HepG2 (cell line): ENCODE measurements around the gene HPCAL1. TPM values are rescaled to one million over a fixed set of nuclear protein-coding genes. Genes with fewer than 3 reads are reported as not detected.

Source experiments
- ARNTL ChIP-seq: sonication (generic); formaldehyde crosslinking; IDR thresholded peaks from 2 replicates; pipeline ENCODE4 v1.4.0; 2020; ENCODE audit warnings: mild to moderate bottlenecking, missing genetic modification reagents
- ASH2L ChIP-seq: fragments of 300-600, 200-600 bp; sonication (generic); IDR thresholded peaks from 2 replicates; pipeline ENCODE4 v1.7.0; 2017; ENCODE audit warnings: low read depth, mild to moderate bottlenecking, moderate library complexity, mixed read lengths, low read length; ENCODE audit not compliant: insufficient read length
- ATAD3A ChIP-seq: sonication (generic); formaldehyde crosslinking; IDR thresholded peaks from 2 replicates; pipeline ENCODE4 v1.4.0; 2020; ENCODE audit warnings: missing genetic modification reagents
- EEA1 ChIP-seq: sonication (generic); formaldehyde crosslinking; IDR thresholded peaks from 2 replicates; pipeline ENCODE4 v1.5.1; 2020; ENCODE audit warnings: mild to moderate bottlenecking, missing genetic modification reagents, borderline replicate concordance
- EED ChIP-seq: sonication (generic); formaldehyde crosslinking; IDR thresholded peaks from 2 replicates; pipeline ENCODE4 v1.5.0; 2020; ENCODE audit warnings: mild to moderate bottlenecking, missing genetic modification reagents
- ERF ChIP-seq: IDR thresholded peaks from 2 replicates; pipeline ENCODE4 v1.6.1; 2018; ENCODE audit warnings: missing biosample characterization, missing genetic modification reagents
- ETV5 ChIP-seq: IDR thresholded peaks from 2 replicates; pipeline ENCODE4 v1.6.1; 2018; ENCODE audit warnings: missing biosample characterization, missing genetic modification reagents, inconsistent platforms, borderline replicate concordance
- FIP1L1 ChIP-seq: fragments of 200-400 bp; formaldehyde crosslinking; IDR thresholded peaks from 2 replicates; pipeline ENCODE4 v1.6.1; 2018; ENCODE audit warnings: low read depth, mild to moderate bottlenecking, low read length, moderate library complexity, borderline replicate concordance; ENCODE audit not compliant: insufficient read depth
- GABPA ChIP-seq, 2 experiments: IDR thresholded peaks; 2 replicates each; pipeline ENCODE4 v1.6.1; 2011 to 2016; ENCODE audit warnings: low read depth in 2 of 2, low read length in 1 of 2, missing biosample characterization in 1 of 2, missing genetic modification characterization in 1 of 2
- MAF1 ChIP-seq: sonication (generic); formaldehyde crosslinking; IDR thresholded peaks from 2 replicates; pipeline ENCODE4 v1.5.0; 2020; ENCODE audit warnings: missing genetic modification reagents, borderline replicate concordance
- NAIF1 ChIP-seq: sonication (generic); formaldehyde crosslinking; IDR thresholded peaks from 2 replicates; pipeline ENCODE4 v1.5.0; 2020; ENCODE audit warnings: mild to moderate bottlenecking, missing genetic modification reagents, borderline replicate concordance
- NR2F1 ChIP-seq, 2 experiments: fragments of 450-650 bp in 1 of 2; formaldehyde crosslinking in 1 of 2; IDR thresholded peaks; 2 replicates each; pipeline versions ENCODE4 v1.5.0 to v1.6.1; 2016 to 2020; ENCODE audit warnings: mild to moderate bottlenecking in 1 of 2, missing compliant biosample characterization in 1 of 2, missing genetic modification reagents in 1 of 2, moderate library complexity in 1 of 2
- PHF21A ChIP-seq: sonication (generic); formaldehyde crosslinking; IDR thresholded peaks from 2 replicates; pipeline ENCODE4 v1.5.0; 2020; ENCODE audit warnings: mild to moderate bottlenecking, missing genetic modification reagents
- RFX3 ChIP-seq: IDR thresholded peaks from 2 replicates; pipeline ENCODE4 v1.6.1; 2016; ENCODE audit warnings: missing biosample characterization, missing genetic modification reagents
- RFXAP ChIP-seq: sonication (generic); formaldehyde crosslinking; IDR thresholded peaks from 2 replicates; pipeline ENCODE4 v1.4.0; 2020; ENCODE audit warnings: missing genetic modification reagents, borderline replicate concordance
- SIN3A ChIP-seq: IDR thresholded peaks from 2 replicates; pipeline ENCODE4 v1.6.1; 2011; ENCODE audit warnings: low read depth, mild to moderate bottlenecking, control low read depth, low read length, borderline replicate concordance
- SIX4 ChIP-seq: sonication (generic); formaldehyde crosslinking; IDR thresholded peaks from 2 replicates; pipeline ENCODE4 v1.4.0; 2020; ENCODE audit warnings: missing genetic modification reagents
- ZEB1 ChIP-seq: IDR thresholded peaks from 2 replicates; pipeline ENCODE4 v1.6.1; 2012; ENCODE audit warnings: mild to moderate bottlenecking, low read depth, inconsistent platforms; ENCODE audit not compliant: insufficient replicate concordance
- ZNF138 ChIP-seq: sonication (generic); formaldehyde crosslinking; IDR thresholded peaks from 2 replicates; pipeline ENCODE4 v1.5.0; 2020; ENCODE audit warnings: mild to moderate bottlenecking, low read depth, missing genetic modification reagents
- ZNF430 ChIP-seq: sonication (generic); formaldehyde crosslinking; IDR thresholded peaks from 2 replicates; pipeline ENCODE4 v1.9.0; 2021; ENCODE audit warnings: mild to moderate bottlenecking, missing genetic modification reagents
- ZNF550 ChIP-seq: sonication (generic); formaldehyde crosslinking; IDR thresholded peaks from 2 replicates; pipeline ENCODE4 v1.4.0; 2020; ENCODE audit warnings: mild to moderate bottlenecking, missing genetic modification reagents, borderline replicate concordance
- ZNF605 ChIP-seq: sonication (generic); formaldehyde crosslinking; IDR thresholded peaks from 2 replicates; pipeline ENCODE4 v1.8.0; 2022; ENCODE audit warnings: mild to moderate bottlenecking, missing genetic modification reagents
- ZNF737 ChIP-seq: sonication (generic); formaldehyde crosslinking; IDR thresholded peaks from 2 replicates; pipeline ENCODE4 v1.5.0; 2020; ENCODE audit warnings: missing genetic modification reagents, mild to moderate bottlenecking, borderline replicate concordance
- ZSCAN22 ChIP-seq: sonication (generic); formaldehyde crosslinking; IDR thresholded peaks from 2 replicates; pipeline ENCODE4 v1.4.0; 2020; ENCODE audit warnings: mild to moderate bottlenecking, missing genetic modification reagents
- ZSCAN9 ChIP-seq: IDR thresholded peaks from 2 replicates; pipeline ENCODE4 v1.6.1; 2016; ENCODE audit warnings: borderline replicate concordance
- polyA plus RNA-seq, 8 experiments: library from polyadenylated mRNA; depleted of rRNA in 3 of 8; stranded (reverse) in 7 of 8; unstranded in 1 of 8; fragments of >200 nt; fragmentation: Illumina TruSeq in 4 of 8; extraction: Trizol in 4 of 8; gene quantifications; 2 replicates each; pipeline versions ENCODE4 v1.2.1 to v1.2.3, GENCODE V29; 2011 to 2016; ENCODE audit warnings: low read depth in 4 of 8, missing spikeins in 1 of 8, mixed read lengths in 1 of 8; ENCODE audit not compliant: insufficient read depth in 1 of 8
- total RNA-seq, 5 experiments: library from RNA; depleted of rRNA; stranded (reverse); fragments of >200 nt; fragmentation: Illumina TruSeq; extraction: Trizol; gene quantifications; 2 replicates each; pipeline ENCODE4 v1.2.3, GENCODE V29; 2016; ENCODE audit warnings: low read depth in 1 of 5
- TF ChIP-seq, protein P1 (sequence below): sonication (generic); formaldehyde crosslinking; IDR thresholded peaks from 2 replicates; pipeline ENCODE4 v1.8.1; 2023; ENCODE audit warnings: mild to moderate bottlenecking, missing genetic modification reagents, borderline replicate concordance
- TF ChIP-seq, protein P2 (sequence below): sonication (generic); formaldehyde crosslinking; IDR thresholded peaks from 2 replicates; pipeline ENCODE4 v1.5.0; 2020; ENCODE audit warnings: mild to moderate bottlenecking, missing genetic modification reagents
- TF ChIP-seq, protein P3 (sequence below): sonication (generic); formaldehyde crosslinking; IDR thresholded peaks from 2 replicates; pipeline ENCODE4 v1.4.0; 2020; ENCODE audit warnings: missing genetic modification reagents, mild to moderate bottlenecking, borderline replicate concordance

The HPCAL1 gene
- total and polyA plus RNA-seq, 2 of the 13 experiments (the other 11 are each of a cell fraction or from before 2014, with no cell fraction given) = 29.5 to 29.9 TPM

DNA sequence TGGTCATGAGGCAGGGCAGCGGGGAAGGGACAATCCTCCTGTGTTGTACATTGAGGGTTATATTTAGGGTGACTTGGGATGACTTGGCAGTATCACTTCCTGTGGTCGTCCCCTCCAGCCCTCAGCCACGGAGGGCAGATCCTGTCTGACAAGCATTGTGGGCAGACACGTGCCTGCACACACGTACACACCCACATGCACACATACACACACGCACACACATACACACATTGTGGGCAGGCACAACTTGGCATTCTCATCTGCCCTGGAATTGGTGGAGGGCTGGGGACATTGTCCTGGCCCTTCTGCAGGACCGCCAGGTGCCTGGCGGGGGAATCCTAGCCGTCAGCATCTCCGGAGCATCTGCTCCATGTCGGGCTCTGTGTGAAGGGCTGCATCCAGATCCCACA lies 97.9 kb downstream of the HPCAL1 start (continued):
- no peak for TF ChIP-seq GABPA (IDR thresholded peaks at IDR 0.05; ENCODE audit: low read depth, low read length)
- no peak for TF ChIP-seq GABPA (CRISPR knock-in tag; IDR thresholded peaks at IDR 0.05; ENCODE audit: low read depth)
- no peak for TF ChIP-seq ZSCAN22 (CRISPR knock-in tag)
- no peak for TF ChIP-seq EEA1 (CRISPR knock-in tag)
- TF ChIP-seq, protein P1, sequence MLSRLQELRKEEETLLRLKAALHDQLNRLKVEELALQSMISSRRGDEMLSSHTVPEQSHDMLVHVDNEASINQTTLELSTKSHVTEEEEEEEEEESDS (CRISPR knock-in tag) = no peak
- TF ChIP-seq ETV5 (CRISPR knock-in tag) = no peak
- TF ChIP-seq MAF1 = no peak
- TF ChIP-seq ZNF737 (CRISPR knock-in tag) = 0 out of 2 replicates have a peak, but pooled peaks have one; percentile 55
- no peak for TF ChIP-seq ZEB1
- no peak for TF ChIP-seq ZNF605
- TF ChIP-seq SIN3A = no peak
- no peak for TF ChIP-seq RFX3 (CRISPR knock-in tag)
- no peak for TF ChIP-seq ERF
- no peak for TF ChIP-seq NR2F1 (CRISPR knock-in tag; IDR thresholded peaks at IDR 0.05)
- TF ChIP-seq ARNTL (CRISPR knock-in tag) = no peak
- no peak for TF ChIP-seq ATAD3A (CRISPR knock-in tag)
- no peak for TF ChIP-seq RFXAP
- no peak for TF ChIP-seq FIP1L1
- TF ChIP-seq PHF21A = no peak
- TF ChIP-seq SIX4 (CRISPR knock-in tag) = no peak
- TF ChIP-seq, protein P2, sequence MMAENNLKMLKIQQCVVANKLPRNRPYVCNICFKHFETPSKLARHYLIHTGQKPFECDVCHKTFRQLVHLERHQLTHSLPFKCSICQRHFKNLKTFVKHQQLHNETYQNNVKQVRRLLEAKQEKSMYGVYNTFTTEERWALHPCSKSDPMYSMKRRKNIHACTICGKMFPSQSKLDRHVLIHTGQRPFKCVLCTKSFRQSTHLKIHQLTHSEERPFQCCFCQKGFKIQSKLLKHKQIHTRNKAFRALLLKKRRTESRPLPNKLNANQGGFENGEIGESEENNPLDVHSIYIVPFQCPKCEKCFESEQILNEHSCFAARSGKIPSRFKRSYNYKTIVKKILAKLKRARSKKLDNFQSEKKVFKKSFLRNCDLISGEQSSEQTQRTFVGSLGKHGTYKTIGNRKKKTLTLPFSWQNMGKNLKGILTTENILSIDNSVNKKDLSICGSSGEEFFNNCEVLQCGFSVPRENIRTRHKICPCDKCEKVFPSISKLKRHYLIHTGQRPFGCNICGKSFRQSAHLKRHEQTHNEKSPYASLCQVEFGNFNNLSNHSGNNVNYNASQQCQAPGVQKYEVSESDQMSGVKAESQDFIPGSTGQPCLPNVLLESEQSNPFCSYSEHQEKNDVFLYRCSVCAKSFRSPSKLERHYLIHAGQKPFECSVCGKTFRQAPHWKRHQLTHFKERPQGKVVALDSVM = no peak
- no peak for TF ChIP-seq ZNF430 (CRISPR knock-in tag)
- TF ChIP-seq ZSCAN9 (CRISPR knock-in tag) = no peak
- TF ChIP-seq ASH2L = no peak
- TF ChIP-seq ZNF138 (CRISPR knock-in tag) = no peak
- TF ChIP-seq EED (CRISPR knock-in tag) = peak; percentile 27; the same call in 1 of the 2 replicates
- TF ChIP-seq, protein P3, sequence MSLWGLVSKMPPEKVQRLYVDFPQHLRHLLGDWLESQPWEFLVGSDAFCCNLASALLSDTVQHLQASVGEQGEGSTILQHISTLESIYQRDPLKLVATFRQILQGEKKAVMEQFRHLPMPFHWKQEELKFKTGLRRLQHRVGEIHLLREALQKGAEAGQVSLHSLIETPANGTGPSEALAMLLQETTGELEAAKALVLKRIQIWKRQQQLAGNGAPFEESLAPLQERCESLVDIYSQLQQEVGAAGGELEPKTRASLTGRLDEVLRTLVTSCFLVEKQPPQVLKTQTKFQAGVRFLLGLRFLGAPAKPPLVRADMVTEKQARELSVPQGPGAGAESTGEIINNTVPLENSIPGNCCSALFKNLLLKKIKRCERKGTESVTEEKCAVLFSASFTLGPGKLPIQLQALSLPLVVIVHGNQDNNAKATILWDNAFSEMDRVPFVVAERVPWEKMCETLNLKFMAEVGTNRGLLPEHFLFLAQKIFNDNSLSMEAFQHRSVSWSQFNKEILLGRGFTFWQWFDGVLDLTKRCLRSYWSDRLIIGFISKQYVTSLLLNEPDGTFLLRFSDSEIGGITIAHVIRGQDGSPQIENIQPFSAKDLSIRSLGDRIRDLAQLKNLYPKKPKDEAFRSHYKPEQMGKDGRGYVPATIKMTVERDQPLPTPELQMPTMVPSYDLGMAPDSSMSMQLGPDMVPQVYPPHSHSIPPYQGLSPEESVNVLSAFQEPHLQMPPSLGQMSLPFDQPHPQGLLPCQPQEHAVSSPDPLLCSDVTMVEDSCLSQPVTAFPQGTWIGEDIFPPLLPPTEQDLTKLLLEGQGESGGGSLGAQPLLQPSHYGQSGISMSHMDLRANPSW = no peak
- TF ChIP-seq ZNF550 (CRISPR knock-in tag) = no peak
- no peak for TF ChIP-seq NAIF1 (CRISPR knock-in tag)
